Stimulated activated CD4-positive, alpha-beta T cell treated with anti-CD3 and anti-CD28 coated beads, Interleukin-4, amount 100 ng/mL, for 48 hours (primary cell): ENCODE results near the gene ZFP91.

Source experiments
- DNase-seq, 2 donors: peaks; one replicate each; pipeline ENCODE4 v3.0.0-alpha.2; 2020; ENCODE audit warnings: low read depth in 2 of 2

Gene ZFP91

DNA sequence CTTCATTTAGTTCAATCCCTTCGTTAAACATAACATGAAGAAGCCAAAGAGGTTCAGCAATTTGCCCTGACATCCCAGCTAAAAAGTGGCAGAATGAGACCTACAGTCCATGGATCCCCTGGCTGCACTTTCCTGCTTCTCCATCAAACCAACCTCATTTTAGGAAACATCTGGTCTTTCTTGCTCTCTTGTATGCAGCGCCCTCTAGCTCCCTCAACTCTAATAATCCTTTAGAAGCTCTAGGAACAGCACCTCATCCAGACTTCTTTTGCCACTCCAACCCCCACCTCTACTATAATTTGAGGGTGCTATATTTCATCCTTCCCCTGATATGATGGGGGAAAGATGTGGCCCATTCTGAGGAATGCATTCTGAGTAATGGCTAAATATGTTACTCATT, 51.0 kb downstream of the ZFP91 start:
- DNase-seq, result peak in 1 of 2 donors; percentile 7

DNA sequence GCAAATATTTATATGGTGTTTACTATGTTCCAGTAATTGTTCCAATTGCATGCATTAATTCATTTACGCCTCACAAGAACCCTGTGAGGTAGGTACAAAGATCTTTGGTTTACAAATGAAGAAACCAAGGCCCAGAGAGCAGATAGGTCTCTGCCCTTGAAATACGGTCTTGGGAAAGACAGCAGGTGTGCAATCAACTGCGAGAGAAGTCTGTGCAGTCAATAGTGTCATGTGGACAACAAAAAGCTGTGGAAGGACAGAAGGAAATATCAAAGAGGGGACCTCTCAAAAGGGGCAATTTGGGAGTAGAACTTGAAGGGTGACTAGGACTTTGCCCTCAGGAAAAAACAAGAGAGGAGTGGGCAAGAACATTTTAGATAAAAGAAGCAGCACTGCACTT, 52.5 kb downstream of the ZFP91 start:
- DNase-seq, result no peak

DNA sequence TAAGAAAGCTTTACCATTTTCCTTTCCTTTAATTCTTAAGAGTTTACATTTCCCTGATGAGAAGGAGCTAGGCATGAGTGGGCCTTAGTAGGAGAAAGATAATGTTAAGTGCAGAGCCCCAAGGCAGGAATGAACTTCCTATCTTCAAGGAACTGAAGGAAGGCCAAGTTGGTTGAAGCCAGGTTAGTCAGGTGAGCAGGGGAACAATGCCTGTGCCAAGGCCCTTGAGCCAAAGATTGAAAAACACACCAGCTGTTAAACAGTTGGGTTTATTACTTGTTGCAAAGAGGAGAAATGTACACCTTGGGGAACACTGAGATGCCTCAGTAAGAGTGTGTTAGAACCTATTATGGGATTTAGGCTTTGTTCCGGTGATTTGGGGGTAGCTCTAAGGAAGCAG, 53.6 kb downstream of the ZFP91 start:
- no peak for DNase-seq

DNA sequence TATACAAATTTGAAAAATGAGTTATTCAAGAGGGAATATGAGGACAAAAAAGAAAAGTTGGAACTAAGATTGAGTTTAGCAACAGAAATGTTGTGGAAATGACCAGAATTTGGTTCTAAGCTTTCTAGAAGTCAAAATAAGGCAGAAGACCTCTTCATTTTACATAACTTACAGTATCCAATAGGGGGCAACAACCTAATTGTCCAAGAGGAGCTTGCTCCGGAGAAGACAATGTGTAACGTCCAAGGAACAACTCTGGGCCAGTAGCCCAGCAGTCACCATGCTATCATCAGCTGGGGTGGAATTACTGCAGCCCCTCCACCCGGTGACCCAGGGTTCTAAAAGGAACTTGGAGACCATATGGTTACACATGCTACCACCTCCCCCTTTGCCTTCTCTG, 57.7 kb downstream of the ZFP91 start:
- DNase-seq, result no peak

DNA sequence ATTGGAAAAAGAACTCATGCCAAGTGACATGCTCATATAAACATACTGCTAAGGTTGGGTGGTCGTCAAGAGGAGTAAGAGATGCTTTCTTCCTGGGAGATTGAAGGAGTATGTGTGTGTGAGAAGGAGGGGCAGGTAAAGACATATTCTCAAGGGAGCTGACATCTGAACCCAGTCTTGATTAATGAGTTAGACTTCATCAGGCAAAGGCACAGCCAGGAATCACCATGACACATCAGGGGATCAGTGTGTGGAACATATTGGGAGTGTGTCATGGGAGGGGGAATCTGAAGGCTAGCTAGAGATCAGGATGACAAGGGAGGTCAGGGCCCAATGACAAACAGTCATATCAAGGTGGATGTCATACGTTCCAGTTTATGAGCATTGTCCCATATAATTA, 58.5 kb downstream of the ZFP91 start:
- DNase-seq, result no peak

DNA sequence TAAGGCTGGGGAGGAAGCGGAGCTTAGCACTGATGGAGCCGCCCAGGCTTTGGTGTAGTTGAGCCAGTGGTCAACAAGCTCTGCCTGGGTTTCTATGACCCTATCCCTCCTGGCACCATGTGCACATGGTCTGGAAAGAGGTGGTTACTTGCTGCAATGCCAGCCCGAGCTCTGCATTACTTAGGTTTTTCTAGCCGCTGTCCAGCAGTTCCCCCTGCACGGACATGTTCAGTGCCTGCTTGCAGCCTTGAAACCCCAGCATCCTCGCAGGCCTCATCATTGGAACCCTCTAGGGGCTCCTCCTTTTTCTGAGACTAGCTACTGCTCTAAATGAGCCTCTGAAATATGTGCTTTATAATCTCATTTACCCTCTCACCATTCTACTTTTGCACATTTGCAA, 60.2 kb downstream of the ZFP91 start:
- no peak for DNase-seq

DNA sequence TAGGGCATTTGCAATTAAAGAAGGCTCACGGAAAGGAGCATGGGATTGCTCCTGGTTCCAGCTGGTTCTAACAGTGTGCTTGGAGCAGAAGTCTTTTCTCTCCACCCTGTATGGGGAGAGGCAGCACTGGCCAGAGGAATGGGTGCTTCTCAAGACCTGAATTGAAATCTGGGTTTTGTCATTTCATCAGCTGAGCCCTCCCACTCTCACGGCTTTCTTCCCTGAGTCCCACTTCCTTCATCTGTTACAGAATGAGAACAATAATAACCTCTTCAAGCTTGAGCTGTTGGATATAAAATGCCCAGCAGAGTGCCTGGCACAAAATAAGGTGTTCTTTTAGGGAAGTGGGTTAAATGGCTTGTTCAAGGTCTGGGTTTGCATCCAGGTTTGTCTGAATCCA, 60.8 kb downstream of the ZFP91 start:
- DNase-seq, result no peak

DNA sequence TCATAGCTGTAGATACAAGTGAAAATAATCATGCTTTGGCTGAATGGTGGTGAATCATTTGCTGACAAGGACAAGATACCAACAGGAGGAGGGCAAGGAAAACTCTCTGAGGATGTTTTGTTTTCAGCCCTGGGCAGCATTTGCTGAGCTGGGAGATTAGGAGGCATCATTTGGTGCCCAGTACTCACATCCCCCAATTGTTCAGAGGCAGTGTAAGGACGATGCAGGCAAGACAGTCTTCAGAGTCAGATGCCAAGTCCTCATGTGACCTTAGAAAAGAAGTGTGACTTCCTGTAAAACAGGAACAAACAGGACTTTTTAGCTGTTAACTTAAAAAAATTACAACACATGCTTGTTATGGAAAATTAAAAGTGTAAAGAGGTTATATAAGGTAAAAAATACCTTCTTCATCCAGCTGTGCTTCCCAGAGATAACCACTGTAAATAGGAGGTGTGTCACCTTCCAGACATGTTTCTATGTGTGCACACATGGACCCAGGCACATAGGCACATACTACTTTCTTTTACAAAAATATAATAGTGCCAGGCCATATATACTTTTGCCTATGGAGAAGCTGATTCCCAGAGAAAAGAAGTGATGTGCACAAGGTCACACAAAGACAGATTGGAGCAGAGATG, 61.6 kb downstream of the ZFP91 start:
- DNase-seq, result no peak

DNA sequence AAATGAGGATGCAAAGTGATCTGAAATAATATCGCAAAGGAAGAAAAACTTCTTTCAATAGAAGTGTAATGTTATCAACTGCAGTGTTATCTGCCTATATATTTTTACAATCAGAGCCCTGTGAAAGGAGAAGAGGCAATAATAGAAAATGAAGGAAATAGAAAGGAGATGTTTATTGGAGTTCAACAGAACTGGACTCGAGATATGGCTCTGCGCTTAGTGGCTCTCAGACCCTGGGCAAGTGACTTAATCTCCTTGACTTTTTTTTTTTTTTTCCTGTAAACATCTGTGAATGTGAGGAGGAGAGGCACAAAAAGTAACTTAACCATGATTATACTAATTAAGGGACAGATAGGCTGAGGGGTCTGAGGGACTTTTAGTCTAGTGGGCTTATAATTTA, 62.5 kb downstream of the ZFP91 start:
- DNase-seq, result no peak

DNA sequence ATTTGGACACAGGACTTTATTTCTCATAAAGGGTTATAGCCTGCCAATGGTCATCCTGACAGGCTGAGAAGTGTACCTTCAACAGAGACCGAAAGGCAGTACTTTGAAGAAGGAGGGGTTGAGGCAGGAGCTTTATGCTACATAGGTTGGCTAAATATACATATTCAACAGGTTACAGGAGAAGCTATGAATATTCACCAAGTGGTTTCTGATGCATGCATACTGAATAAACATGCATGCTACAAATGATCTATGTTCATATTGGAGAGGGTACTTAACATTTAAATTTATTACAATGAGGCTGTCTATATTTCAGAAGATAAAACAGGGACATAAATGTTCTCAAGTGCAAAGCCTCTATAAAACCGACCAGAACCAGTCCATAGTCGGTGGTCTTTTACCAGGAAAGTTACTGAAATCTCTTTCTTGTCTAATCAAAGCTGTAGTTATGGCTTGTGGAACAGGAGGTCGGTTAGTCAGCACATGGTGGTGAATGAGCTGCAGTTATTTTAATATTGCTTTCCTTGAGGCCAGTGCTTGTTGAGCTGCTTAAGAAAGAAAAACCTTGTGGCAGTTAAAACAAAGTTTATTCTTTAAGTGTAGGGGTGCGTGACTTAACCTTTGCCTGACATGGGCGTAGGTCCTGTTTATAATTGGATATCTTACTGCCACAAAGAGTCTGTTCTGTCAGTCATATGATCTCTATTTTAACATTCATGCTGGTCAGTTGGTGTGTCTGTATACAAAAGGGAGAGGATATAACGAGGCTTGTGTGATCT, 63.1 kb downstream of the ZFP91 start:
- no peak for DNase-seq

DNA sequence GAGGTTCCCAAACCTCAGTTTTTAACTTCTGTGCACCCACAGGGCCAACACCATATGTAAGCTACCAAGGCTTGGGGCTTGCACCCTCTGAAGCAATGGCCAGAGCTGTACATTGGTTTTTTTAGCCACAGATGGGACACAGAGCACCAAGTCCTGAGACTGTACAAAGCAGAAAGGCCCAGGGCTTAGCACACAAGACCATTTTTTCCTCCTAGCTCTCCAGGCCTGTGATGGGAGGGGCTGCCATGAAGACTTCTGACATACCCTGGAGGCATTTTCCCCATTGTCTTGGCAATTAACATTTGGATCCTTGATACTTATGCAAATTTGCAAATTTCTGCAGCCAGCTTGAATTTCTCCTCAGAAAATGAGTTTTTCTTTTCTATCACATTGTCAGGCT, 67.0 kb downstream of the ZFP91 start:
- no peak for DNase-seq

DNA sequence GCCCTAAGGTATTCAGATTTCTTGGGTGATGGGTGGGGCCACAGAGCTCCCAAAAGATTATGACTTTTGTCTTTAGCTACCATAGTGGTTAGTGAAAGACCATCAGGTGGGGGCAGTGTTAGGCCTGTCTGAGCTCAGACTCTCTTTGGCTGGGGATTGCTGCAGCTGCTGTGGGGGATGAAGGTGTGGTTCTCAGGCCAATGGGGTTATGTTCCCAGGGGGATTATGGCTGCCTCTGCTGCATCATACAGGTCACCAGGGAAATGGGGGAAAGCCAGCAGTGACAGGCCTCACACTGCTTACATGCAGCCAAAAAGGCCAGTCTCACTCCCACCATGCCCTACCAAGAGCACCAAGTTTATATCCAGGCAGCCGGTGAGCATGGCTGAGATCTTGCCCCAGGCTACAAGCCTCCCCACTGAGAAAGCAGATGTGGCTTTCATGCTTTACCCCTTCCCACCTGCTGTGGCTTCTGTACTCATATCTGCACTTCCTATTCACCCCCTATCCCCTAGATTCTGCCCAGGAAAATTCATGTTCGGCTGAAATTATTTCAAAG, 68.4 kb downstream of the ZFP91 start:
- no peak for DNase-seq

DNA sequence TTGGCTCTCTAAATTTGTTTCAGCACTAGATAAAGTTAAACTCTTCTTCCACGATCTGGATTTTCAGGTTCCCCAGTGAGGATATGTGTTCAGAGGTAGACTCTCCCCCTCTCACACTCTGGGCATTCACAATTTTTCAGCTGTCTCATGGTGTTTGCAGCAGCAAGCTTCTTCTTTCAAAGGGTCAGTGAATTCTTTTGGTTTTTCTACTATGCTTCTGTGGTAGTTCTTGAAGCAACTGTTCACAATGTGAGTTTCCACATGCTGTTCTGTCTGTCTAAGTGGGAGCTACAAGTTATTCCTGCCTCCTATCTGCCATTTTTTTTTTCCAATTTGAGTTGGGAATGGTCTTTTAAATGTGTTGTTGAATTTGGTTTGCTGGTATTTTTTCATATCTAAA, 69.0 kb downstream of the ZFP91 start:
- DNase-seq, result no peak

DNA sequence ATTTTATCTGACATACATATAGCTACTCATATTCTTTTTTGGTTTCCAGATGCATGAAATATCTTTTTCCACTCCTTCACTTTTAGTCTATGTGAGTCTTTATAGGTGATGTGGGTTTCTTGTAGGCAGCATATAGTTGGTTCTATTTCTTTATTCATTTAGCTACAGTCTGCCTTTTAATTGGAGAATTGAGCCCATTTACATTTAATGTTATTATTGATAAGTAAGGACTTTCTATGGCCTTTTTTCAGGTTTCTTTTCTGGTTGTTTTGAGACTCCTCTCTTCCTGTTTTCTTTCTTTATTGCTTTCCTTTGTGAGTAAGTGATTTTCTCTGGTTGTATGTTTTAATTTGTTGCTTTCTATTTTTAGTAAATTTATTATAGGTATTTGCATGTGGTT, 70.8 kb downstream of the ZFP91 start:
- DNase-seq, result no peak

DNA sequence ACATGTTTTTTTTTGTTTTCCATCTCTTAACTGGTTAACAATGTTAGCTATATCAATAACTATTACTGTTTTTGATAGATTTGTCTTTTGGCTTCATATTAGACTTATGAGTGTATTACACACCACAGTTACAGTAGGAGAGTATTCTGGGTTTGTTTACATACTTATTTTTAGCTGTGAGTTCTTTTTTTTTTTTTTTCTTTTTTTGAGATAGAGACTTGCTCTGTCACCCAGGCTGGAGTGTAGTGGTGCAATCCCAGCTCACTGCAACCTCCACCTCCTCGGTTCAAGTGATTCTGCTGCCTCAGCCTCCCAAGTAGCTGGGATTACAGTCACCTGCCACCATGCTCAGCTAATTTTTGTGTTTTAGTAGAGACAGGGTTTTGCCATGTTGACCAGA, 71.6 kb downstream of the ZFP91 start:
- no peak for DNase-seq

DNA sequence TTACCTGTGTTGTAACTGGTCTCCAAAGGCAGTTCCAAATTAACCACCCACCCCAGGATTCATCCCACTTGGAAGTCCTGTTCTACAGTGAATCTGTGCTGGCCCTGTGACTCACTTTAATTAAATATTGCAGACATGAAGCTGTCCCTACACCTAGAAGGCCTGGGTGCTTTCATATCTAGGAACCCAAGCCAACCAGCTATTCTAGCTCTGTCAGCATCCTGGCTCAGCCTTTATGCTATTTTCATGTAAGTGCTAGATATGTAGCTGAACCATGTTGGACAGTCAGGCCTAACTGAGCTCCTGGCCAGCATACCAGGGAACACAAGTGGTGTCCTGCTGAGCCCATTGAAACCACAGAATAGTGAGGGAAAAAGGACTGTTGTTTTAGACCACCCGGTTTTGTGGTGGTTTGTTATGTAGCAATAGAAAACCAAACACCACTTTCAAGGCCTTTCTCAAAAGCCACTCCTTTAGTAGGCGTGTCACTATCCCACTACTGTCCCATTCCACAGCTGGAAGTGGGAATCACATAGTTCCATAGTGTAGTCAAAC, 73.9 kb downstream of the ZFP91 start:
- no peak for DNase-seq

DNA sequence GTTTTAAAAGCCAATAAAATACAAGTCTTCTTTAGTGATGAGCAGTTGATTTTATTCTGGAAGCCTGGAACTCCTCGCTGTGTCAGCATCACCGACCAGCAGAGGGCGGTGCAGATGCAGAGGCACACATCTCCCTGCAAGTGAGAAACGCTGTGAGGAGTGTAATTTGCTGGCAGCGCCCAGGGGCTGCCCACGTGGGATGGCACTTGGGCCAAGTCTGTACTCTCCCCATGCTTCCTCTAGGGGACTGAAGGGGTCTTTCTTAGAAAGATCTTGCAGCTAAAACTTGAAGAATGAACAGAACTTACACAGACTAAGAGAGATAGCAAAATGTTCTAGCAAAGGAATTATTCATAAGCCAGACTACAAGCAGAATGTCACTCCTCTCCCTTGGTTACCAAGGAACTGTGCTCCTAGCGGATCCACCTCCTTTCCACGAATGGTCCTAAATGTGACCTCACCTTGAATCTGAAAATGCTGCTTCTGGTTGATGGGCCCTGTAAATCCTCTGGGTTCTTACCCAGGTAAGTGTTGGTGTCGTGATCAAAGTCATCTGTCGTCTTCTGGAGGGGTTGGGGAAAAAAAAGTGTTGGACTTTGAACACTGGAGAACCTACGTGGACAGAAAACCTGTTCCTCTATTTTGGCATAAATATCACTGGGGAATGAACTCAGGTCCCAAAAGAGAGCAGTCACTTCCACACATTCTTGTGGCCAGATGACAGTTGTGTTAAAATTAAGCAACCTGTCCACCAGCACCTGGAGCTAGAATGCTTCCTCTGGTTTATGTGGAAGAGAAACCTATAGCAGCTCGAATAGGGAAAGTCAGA, 75.4 kb downstream of the ZFP91 start:
- DNase-seq, result peak; percentile 75 to 77

DNA sequence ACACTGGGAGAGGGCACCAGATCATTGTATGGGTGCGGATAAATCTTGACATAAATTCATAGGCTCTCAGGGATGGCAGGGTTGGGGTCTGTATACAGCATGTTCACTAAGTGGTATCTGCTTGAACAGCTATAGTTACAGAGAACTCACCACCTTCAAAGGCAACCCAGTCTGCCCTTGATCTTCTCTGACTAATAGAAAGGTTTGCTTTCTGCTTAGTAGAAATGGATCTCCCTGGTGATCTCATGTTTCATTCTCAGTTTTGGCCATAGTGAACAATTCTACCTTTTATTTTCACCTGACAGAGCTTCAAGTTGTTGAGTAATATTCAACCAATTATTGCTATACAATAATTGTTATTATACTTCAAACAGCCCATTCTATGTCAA, 76.0 kb downstream of the ZFP91 start:
- DNase-seq, result no peak

DNA sequence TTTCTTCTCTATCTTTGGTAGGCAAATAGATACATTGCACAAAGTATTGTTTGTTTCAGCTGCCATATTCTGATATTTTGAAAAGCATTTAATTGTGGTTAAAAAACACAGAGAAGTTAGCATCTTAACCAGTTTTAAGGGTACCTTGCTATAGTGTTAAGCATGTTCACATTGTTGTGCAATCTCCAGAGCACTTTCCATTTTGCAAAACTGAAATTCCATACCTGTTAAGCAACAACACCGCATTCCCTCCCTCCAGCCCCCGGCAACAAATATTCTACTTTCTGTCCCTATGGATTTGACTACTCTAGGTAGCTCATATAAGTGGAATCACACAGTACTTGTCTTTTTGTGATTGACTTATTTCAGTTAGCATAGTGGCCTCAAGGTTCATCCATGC, 77.5 kb downstream of the ZFP91 start:
- DNase-seq, result no peak

DNA sequence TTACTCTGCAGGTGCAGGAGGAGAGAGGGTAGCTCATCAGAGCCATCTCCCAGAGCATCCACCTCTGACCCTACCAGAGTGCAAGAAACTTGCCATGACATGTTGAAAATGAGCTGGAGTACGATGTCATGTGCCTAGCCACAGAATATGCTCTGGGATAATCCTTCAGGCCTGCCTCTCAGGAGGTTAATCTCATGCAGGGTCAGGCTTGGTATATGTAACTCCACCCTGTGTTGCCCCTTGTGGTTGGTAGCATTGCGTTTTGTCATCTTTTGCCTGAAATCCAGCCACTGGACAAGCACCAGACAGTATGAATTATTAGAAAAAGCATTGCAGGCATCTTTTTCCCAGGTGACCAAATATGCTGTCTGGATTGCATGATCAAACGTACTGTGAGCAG, 79.8 kb downstream of the ZFP91 start:
- DNase-seq, result no peak

DNA sequence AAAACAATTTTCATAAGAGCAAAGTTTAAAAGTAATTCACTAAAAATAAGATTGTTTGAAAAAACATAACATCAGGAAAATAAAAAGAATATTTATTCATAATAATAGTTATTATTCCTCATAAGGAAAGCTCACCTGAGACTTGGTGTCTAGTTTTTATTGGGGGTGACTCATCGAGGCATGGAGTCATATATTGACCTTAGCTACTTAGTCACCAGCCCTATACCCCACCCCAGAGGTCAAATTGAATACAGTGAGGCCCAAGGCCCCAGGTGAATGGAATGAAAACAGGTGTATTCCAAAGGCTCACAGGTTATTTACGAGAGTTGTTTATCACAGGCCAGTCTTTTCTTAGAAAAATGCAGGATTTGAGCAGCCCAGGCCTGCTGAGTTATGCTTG, 80.5 kb downstream of the ZFP91 start:
- DNase-seq, result no peak

DNA sequence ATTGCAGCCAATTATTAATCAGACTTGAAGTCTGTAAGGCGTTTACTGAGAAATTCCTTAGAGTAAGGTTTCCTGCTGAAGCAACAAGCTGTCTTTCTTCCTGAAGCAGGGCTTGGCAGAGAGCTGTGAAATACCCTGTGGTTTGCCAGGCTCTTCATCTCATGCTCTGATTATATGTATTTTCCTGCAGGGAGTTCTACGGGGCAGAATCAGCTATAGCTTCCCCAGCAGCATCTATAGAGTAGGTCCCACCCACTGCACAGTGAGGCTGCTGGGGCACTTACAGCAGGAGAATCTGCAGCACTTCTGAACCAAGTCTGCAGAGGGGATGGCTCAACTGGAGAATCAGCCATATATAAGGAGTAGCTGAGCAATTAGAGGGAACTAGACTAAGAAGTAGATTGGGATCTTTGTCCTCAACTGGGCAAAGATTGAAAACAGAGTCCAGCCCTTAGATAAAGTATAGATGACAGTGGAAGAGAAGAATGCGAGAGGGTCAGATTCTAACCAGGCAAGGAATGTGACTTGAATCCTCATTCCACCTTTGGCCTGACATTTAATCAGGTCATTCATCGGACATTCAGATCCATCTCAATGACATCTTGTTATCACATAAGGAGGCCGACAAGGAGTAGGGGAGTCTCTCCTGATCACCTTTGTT, 81.2 kb downstream of the ZFP91 start:
- no peak for DNase-seq
